WTC11 (cell line): ENCODE measurements around the gene CIT. TPM values are rescaled to one million over a fixed set of nuclear protein-coding genes. Genes with fewer than 3 reads are reported as not detected.

ENCODE experiments used
- ATAC-seq: fragments of 200-7000 bp; cut with Tn5 transposase; 2 replicates; pipeline ENCODE4 v1.10.0; 2021; ENCODE audit warnings: mild to moderate bottlenecking, moderate library complexity
- CTCF ChIA-PET: fragments of 300-600 bp; sonication (Branson Sonifier 250); formaldehyde crosslinking; loops from one replicate; lab custom pipeline; 2021; ENCODE audit warnings: antibody characterized with exemption; lab: Charles Lee
- POLR2A ChIA-PET: fragments of 350-600 bp; sonication (Branson Sonifier 250); formaldehyde crosslinking; loops from one replicate; lab custom pipeline; 2021; ENCODE audit warnings: antibody characterized with exemption; lab: Charles Lee
- DNase-seq: peaks from one replicate; pipeline ENCODE4 v3.0.0; 2021; ENCODE audit warnings: low spot score
- H3K27ac Mint-ChIP-seq: 2 replicates; pipeline ENCODE4 v1.8.0; 2021; ENCODE audit warnings: mixed read lengths
- H3K27me3 Mint-ChIP-seq: 2 replicates; pipeline ENCODE4 v1.8.0; 2021; ENCODE audit warnings: low read depth, mild to moderate bottlenecking, moderate library complexity, mixed read lengths
- H3K36me3 Mint-ChIP-seq: 2 replicates; pipeline ENCODE4 v1.8.0; 2021; ENCODE audit warnings: mixed read lengths
- H3K4me1 Mint-ChIP-seq: 2 replicates; pipeline ENCODE4 v1.8.0; 2022; ENCODE audit warnings: mixed read lengths
- H3K4me3 Mint-ChIP-seq: 2 replicates; pipeline ENCODE4 v1.8.0; 2021; ENCODE audit warnings: mild to moderate bottlenecking, moderate library complexity, mixed read lengths
- H3K9me3 Mint-ChIP-seq: 2 replicates; pipeline ENCODE4 v1.8.0; 2021; ENCODE audit warnings: mixed read lengths
- CREB1 ChIP-seq: sonication (generic); formaldehyde crosslinking; IDR thresholded peaks from 2 replicates; pipeline ENCODE4 v1.8.0; 2023; ENCODE audit warnings: mild to moderate bottlenecking, missing genetic modification reagents
- CREM ChIP-seq: sonication (generic); formaldehyde crosslinking; IDR thresholded peaks from 2 replicates; pipeline ENCODE4 v1.8.1; 2022; ENCODE audit warnings: mild to moderate bottlenecking, missing genetic modification reagents, moderate library complexity
- ELF4 ChIP-seq: sonication (generic); formaldehyde crosslinking; IDR thresholded peaks from 2 replicates; pipeline ENCODE4 v1.8.1; 2022; ENCODE audit warnings: low read depth, mild to moderate bottlenecking, moderate library complexity, missing genetic modification reagents
- ETV6 ChIP-seq: sonication (generic); formaldehyde crosslinking; IDR thresholded peaks from 2 replicates; pipeline ENCODE4 v1.8.1; 2022; ENCODE audit warnings: mild to moderate bottlenecking, missing genetic modification reagents
- HMGA2 ChIP-seq: fragments of 250-450 bp; sonication (Bioruptor Pico); IDR thresholded peaks from 2 replicates; pipeline ENCODE4 v1.4.0; 2021; ENCODE audit warnings: mild to moderate bottlenecking, moderate library complexity
- HMGXB4 ChIP-seq: sonication (generic); formaldehyde crosslinking; IDR thresholded peaks from 2 replicates; pipeline ENCODE4 v1.8.1; 2023; ENCODE audit warnings: mild to moderate bottlenecking, moderate library complexity, missing genetic modification reagents
- NFATC4 ChIP-seq: fragments of 250-450 bp; sonication (Bioruptor Pico); IDR thresholded peaks from 2 replicates; pipeline ENCODE4 v1.9.0; 2021; ENCODE audit warnings: mild to moderate bottlenecking
- SMAD3 ChIP-seq: sonication (generic); formaldehyde crosslinking; IDR thresholded peaks from 2 replicates; pipeline ENCODE4 v1.8.0; 2022; ENCODE audit warnings: missing genetic modification reagents, mild to moderate bottlenecking, borderline replicate concordance
- SMAD4 ChIP-seq: sonication (generic); formaldehyde crosslinking; IDR thresholded peaks from 2 replicates; pipeline ENCODE4 v1.8.0; 2022; ENCODE audit warnings: mild to moderate bottlenecking, missing genetic modification reagents
- SP1 ChIP-seq: sonication (generic); formaldehyde crosslinking; conservative IDR thresholded peaks from 2 replicates; pipeline ENCODE4 v1.8.1; 2022; ENCODE audit warnings: missing genetic modification reagents
- TCF7 ChIP-seq: sonication (generic); formaldehyde crosslinking; IDR thresholded peaks from 2 replicates; pipeline ENCODE4 v1.8.0; 2022; ENCODE audit warnings: mild to moderate bottlenecking, low read depth, missing genetic modification reagents, moderate library complexity
- ZNF317 ChIP-seq: sonication (generic); formaldehyde crosslinking; IDR thresholded peaks from 2 replicates; pipeline ENCODE4 v1.8.1; 2023; ENCODE audit warnings: low read depth, mild to moderate bottlenecking, moderate library complexity, missing genetic modification reagents, borderline replicate concordance
- ZNF671 ChIP-seq: fragments of 250-450 bp; sonication (Bioruptor Pico); IDR thresholded peaks from 2 replicates; pipeline ENCODE4 v1.8.0; 2021; ENCODE audit warnings: mild to moderate bottlenecking
- ZSCAN18 ChIP-seq: fragments of 250-450 bp; sonication (Bioruptor Pico); IDR thresholded peaks from 2 replicates; pipeline ENCODE4 v2.1.2; 2022; ENCODE audit warnings: mild to moderate bottlenecking, moderate library complexity
- total RNA-seq: library from RNA; stranded (reverse); gene quantifications from 3 replicates; pipeline ENCODE4 v1.2.3, GENCODE V29; 2021
- TF ChIP-seq, protein P1 (sequence below): sonication (generic); formaldehyde crosslinking; IDR thresholded peaks from 2 replicates; pipeline ENCODE4 v1.8.0; 2023; ENCODE audit warnings: missing genetic modification reagents, mild to moderate bottlenecking, borderline replicate concordance
- TF ChIP-seq, protein P2 (sequence below): sonication (generic); formaldehyde crosslinking; IDR thresholded peaks from 2 replicates; pipeline ENCODE4 v1.8.1; 2022; ENCODE audit warnings: low read depth, mild to moderate bottlenecking, moderate library complexity, missing genetic modification reagents, borderline replicate concordance
- TF ChIP-seq, protein P3 (sequence below): fragments of 200-600 bp; IDR thresholded peaks from 2 replicates; pipeline ENCODE4 v1.8.0; 2022; ENCODE audit warnings: antibody characterized with exemption

The CIT gene
- total RNA-seq, 1 experiment from 2014 or later: 65.4 TPM

GRCh38 chr12:119679081-119679480 is 198.0 kb downstream of the CIT start:
- Mint-ChIP-seq H3K27ac (peak overlapping the region; percentile 27; the same call in 1 of the 2 replicates), H3K27me3 (no peaks in the 10 kb centered on the region), H3K4me3 (no peak overlapping the region), H3K36me3 (peaks cover 72% of the 10 kb centered on the region), H3K9me3 (no peaks in the 10 kb centered on the region), H3K4me1 (peaks cover 18% of the 10 kb centered on the region)
- POLR2A ChIA-PET: interaction anchor here (1.3 kb wide), 1 partner anchor 9 kb away, joined by 5 read pairs; no protein-coding TSS in a partner anchor
- DNase-seq: no peak
- TF ChIP-seq HMGXB4 (CRISPR knock-in tag): no peak
- no peak for TF ChIP-seq SP1
- no peak for TF ChIP-seq TCF7 (CRISPR knock-in tag)
- no peak for TF ChIP-seq ETV6 (CRISPR knock-in tag)
- TF ChIP-seq ZNF317: no peak
- no peak for TF ChIP-seq ZSCAN18
- no peak for TF ChIP-seq HMGA2
- no peak for TF ChIP-seq SMAD4 (CRISPR knock-in tag)
- TF ChIP-seq SMAD3 (CRISPR knock-in tag): no peak
- TF ChIP-seq, protein P1, sequence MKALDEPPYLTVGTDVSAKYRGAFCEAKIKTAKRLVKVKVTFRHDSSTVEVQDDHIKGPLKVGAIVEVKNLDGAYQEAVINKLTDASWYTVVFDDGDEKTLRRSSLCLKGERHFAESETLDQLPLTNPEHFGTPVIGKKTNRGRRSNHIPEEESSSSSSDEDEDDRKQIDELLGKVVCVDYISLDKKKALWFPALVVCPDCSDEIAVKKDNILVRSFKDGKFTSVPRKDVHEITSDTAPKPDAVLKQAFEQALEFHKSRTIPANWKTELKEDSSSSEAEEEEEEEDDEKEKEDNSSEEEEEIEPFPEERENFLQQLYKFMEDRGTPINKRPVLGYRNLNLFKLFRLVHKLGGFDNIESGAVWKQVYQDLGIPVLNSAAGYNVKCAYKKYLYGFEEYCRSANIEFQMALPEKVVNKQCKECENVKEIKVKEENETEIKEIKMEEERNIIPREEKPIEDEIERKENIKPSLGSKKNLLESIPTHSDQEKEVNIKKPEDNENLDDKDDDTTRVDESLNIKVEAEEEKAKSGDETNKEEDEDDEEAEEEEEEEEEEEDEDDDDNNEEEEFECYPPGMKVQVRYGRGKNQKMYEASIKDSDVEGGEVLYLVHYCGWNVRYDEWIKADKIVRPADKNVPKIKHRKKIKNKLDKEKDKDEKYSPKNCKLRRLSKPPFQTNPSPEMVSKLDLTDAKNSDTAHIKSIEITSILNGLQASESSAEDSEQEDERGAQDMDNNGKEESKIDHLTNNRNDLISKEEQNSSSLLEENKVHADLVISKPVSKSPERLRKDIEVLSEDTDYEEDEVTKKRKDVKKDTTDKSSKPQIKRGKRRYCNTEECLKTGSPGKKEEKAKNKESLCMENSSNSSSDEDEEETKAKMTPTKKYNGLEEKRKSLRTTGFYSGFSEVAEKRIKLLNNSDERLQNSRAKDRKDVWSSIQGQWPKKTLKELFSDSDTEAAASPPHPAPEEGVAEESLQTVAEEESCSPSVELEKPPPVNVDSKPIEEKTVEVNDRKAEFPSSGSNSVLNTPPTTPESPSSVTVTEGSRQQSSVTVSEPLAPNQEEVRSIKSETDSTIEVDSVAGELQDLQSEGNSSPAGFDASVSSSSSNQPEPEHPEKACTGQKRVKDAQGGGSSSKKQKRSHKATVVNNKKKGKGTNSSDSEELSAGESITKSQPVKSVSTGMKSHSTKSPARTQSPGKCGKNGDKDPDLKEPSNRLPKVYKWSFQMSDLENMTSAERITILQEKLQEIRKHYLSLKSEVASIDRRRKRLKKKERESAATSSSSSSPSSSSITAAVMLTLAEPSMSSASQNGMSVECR: no peak
- no peak for TF ChIP-seq CREM (CRISPR knock-in tag)
- TF ChIP-seq, protein P2, sequence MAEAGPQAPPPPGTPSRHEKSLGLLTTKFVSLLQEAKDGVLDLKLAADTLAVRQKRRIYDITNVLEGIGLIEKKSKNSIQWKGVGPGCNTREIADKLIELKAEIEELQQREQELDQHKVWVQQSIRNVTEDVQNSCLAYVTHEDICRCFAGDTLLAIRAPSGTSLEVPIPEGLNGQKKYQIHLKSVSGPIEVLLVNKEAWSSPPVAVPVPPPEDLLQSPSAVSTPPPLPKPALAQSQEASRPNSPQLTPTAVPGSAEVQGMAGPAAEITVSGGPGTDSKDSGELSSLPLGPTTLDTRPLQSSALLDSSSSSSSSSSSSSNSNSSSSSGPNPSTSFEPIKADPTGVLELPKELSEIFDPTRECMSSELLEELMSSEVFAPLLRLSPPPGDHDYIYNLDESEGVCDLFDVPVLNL (CRISPR knock-in tag): no peak
- TF ChIP-seq, protein P3, sequence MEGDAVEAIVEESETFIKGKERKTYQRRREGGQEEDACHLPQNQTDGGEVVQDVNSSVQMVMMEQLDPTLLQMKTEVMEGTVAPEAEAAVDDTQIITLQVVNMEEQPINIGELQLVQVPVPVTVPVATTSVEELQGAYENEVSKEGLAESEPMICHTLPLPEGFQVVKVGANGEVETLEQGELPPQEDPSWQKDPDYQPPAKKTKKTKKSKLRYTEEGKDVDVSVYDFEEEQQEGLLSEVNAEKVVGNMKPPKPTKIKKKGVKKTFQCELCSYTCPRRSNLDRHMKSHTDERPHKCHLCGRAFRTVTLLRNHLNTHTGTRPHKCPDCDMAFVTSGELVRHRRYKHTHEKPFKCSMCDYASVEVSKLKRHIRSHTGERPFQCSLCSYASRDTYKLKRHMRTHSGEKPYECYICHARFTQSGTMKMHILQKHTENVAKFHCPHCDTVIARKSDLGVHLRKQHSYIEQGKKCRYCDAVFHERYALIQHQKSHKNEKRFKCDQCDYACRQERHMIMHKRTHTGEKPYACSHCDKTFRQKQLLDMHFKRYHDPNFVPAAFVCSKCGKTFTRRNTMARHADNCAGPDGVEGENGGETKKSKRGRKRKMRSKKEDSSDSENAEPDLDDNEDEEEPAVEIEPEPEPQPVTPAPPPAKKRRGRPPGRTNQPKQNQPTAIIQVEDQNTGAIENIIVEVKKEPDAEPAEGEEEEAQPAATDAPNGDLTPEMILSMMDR: no peak
- no peak for TF ChIP-seq ZNF671
- TF ChIP-seq NFATC4 (CRISPR knock-in tag): no peak
- TF ChIP-seq CREB1 (CRISPR knock-in tag): no peak
- TF ChIP-seq ELF4 (CRISPR knock-in tag): no peak
- peak; percentile 58 for ATAC-seq
- CTCF ChIA-PET: interaction anchor here (0.8 to 4.0 kb wide), 2 partner anchors 16 to 36 kb away, joined by 4 to 12 read pairs; no protein-coding TSS in a partner anchor
